Body of pancreas (tissue), 4 donors: ENCODE data around the gene DDX19B. TPM values are rescaled to one million over a fixed set of nuclear protein-coding genes. Genes with fewer than 3 reads are reported as not detected.

Experiments
- ATAC-seq: fragments of 150-250 bp; one replicate; pipeline ENCODE4 v1.9.1; 2016
- DNase-seq, 4 donors: peaks; one replicate each; pipeline ENCODE4 v3.0.0-alpha.2; 2019
- H3K27ac ChIP-seq, 4 donors: fragments of 200-600 bp; sonication (generic); 1 replicate in 3 of 4; 2 replicates in 1 of 4; pipeline versions ENCODE4 v1.5.1 to v1.6.1; 2016 to 2019; ENCODE audit warnings: mild to moderate bottlenecking in 1 of 4, mixed read lengths in 1 of 4, moderate library complexity in 1 of 4
- H3K27me3 ChIP-seq, 2 donors: fragments of 200-600 bp; sonication (generic); one replicate each; pipeline ENCODE4 v1.6.0; 2016; ENCODE audit warnings: mild to moderate bottlenecking in 1 of 2
- H3K36me3 ChIP-seq, 2 donors: fragments of 200-600 bp; sonication (generic); replicated peaks in 1 of 2; 2 replicates each; pipeline ENCODE4 v1.5.1; 2016; ENCODE audit warnings: low read depth in 2 of 2; ENCODE audit not compliant: insufficient read depth in 1 of 2
- H3K4me1 ChIP-seq: fragments of 200-600 bp; sonication (generic); one replicate; pipeline ENCODE4 v1.6.0; 2016
- H3K4me3 ChIP-seq, 2 donors: fragments of 200-600 bp; sonication (generic); 1 replicate in 1 of 2; 2 replicates in 1 of 2; pipeline ENCODE4 v1.5.1; 2016 to 2019
- H3K9me3 ChIP-seq, 3 donors: fragments of 200-600 bp; sonication (generic); 1 replicate in 2 of 3; 2 replicates in 1 of 3; pipeline ENCODE4 v1.5.1; 2016
- CTCF ChIP-seq, 7 experiments: fragments of 450-650 bp in 4 of 7; fragments of 200-600 bp in 3 of 7; sonication (generic) in 3 of 7; IDR thresholded peaks; one replicate each; pipeline ENCODE4 v1.5.1; 2016 to 2019; ENCODE audit warnings: antibody characterized with exemption in 7 of 7
- POLR2A ChIP-seq, 3 donors: fragments of 450-650 bp; IDR thresholded peaks; one replicate each; pipeline ENCODE4 v1.6.1; 2016; ENCODE audit warnings: antibody characterized with exemption in 3 of 3, mild to moderate bottlenecking in 2 of 3
- WGBS, 2 donors: methylation state at CpG; one replicate each; pipeline ENCODE4 v1.1.5; 2017; 5-methylcytosine and 5-hydroxymethylcytosine counted together
- intact Hi-C: fragments of 100-400 bp; cut with DNase I; formaldehyde crosslinking; loops from one replicate; pipeline ENCODE4 v1.15.1; 2023
- total RNA-seq, 2 donors: library from RNA; depleted of rRNA; stranded (reverse); fragments of >200 nt; gene quantifications; one replicate each; pipeline ENCODE4 v1.1.0, GENCODE V29; 2016

Gene DDX19B
- total RNA-seq, 2 donors from 2014 or later: 31.4 to 37.9 TPM

- Histone ChIP-seq H3K36me3 (peaks cover 0 to 14% of the 10 kb centered on the region in 2 donors), H3K9me3 (no peaks in the 10 kb centered on the region), H3K27ac (no peak overlapping the region), H3K4me3 (no peak overlapping the region), H3K27me3 (no peaks in the 10 kb centered on the region), H3K4me1 (peaks cover 38% of the 10 kb centered on the region)
- DNase-seq (no peak), ATAC-seq (no peak)
- 70 to 91% methylated on average over 2 of the region's 2 CpGs for WGBS, 2 donors
- TF ChIP-seq CTCF (IDR thresholded peaks at IDR 0.05): no peak
- TF ChIP-seq POLR2A (IDR thresholded peaks at IDR 0.05): no peak
- intact Hi-C loops: no loop called here
These were observed 78.8 kb downstream of the DDX19B start for GRCh38 chr16:70377782-70378181.

GRCh38 chr16:70378869-70379493 lies 80.0 kb downstream of the DDX19B start:
- intact Hi-C loops: no loop called here
- Histone ChIP-seq H3K36me3 (peaks cover 0 to 6% of the 10 kb centered on the region in 2 donors), H3K27me3 (no peaks in the 10 kb centered on the region), H3K27ac (no peak overlapping the region), H3K4me3 (no peak overlapping the region), H3K4me1 (peaks cover 38% of the 10 kb centered on the region), H3K9me3 (no peaks in the 10 kb centered on the region)
- WGBS, 2 donors: 83 to 87% methylated on average over 11 to 13 of the region's 13 CpGs
- no peak for DNase-seq
- no peak for TF ChIP-seq POLR2A (IDR thresholded peaks at IDR 0.05)
- TF ChIP-seq CTCF (IDR thresholded peaks at IDR 0.05): no peak
- ATAC-seq: no peak

- intact Hi-C loops: no loop called here
- TF ChIP-seq CTCF (IDR thresholded peaks at IDR 0.05): no peak
- TF ChIP-seq POLR2A (IDR thresholded peaks at IDR 0.05): no peak
- no peaks in the 10 kb centered on the region for H3K27me3 ChIP-seq
- peak overlapping the region; percentile 55 to 83 (median 67) for H3K27ac ChIP-seq
- peak; percentile 44 to 54 (median 47) for DNase-seq
- 2 to 3% methylated on average over 12 to 31 of the region's 31 CpGs for WGBS, 2 donors
- peak overlapping the region; percentile 64 to 71 for H3K4me3 ChIP-seq
- peak; percentile 28 for ATAC-seq
- H3K4me1 ChIP-seq: peaks cover 26% of the 10 kb centered on the region
- peaks cover 0 to 6% of the 10 kb centered on the region in 2 donors for H3K36me3 ChIP-seq
- H3K9me3 ChIP-seq: no peaks in the 10 kb centered on the region
These were observed 81.4 kb downstream of the DDX19B start for GRCh38 chr16:70380248-70380918.

- Histone ChIP-seq H3K9me3 (no peaks in the 10 kb centered on the region), H3K4me1 (peaks cover 26% of the 10 kb centered on the region), H3K4me3 (peak overlapping the region; percentile 64 to 71), H3K27me3 (no peaks in the 10 kb centered on the region), H3K36me3 (peaks cover 0 to 2% of the 10 kb centered on the region in 2 donors), H3K27ac (peak overlapping the region; percentile 55 to 83 (median 67))
- peak; percentile 94 to 97 (median 96) for DNase-seq
- ATAC-seq: peak; percentile 98
- intact Hi-C loops: no loop called here
- WGBS, 2 donors: 0% methylated on average over 30 to 52 of the region's 52 CpGs
- TF ChIP-seq CTCF (IDR thresholded peaks at IDR 0.05): peak in 4 of 7 experiments; percentile 24 to 29 (median 28)
- TF ChIP-seq POLR2A (IDR thresholded peaks at IDR 0.05): peak; percentile 53 to 84 (median 83)
These were observed 82.1 kb downstream of the DDX19B start for GRCh38 chr16:70380919-70381603.
